Liver (tissue), 3 donors: ENCODE data around the gene CARD14.

Experiments
- FOXA2 ChIP-seq: IDR thresholded peaks from 2 replicates; pipeline ENCODE4 v1.6.1; 2016; ENCODE audit warnings: antibody characterized with exemption
- GABPA ChIP-seq, 2 donors: IDR thresholded peaks in 1 of 2; conservative IDR thresholded peaks in 1 of 2; 2 replicates each; pipeline ENCODE4 v1.6.1; 2016; ENCODE audit warnings: antibody characterized with exemption in 2 of 2, mild to moderate bottlenecking in 1 of 2, moderate library complexity in 1 of 2
- HNF4A ChIP-seq, 2 donors: conservative IDR thresholded peaks; 2 replicates each; pipeline ENCODE4 v1.6.1; 2016; ENCODE audit warnings: antibody characterized with exemption in 2 of 2, mild to moderate bottlenecking in 2 of 2
- JUND ChIP-seq, 2 donors: IDR thresholded peaks; 2 replicates each; pipeline ENCODE4 v1.6.1; 2016; ENCODE audit warnings: antibody characterized with exemption in 2 of 2
- RAD21 ChIP-seq, 2 donors: IDR thresholded peaks; 2 replicates each; pipeline ENCODE4 v1.6.1; 2016; ENCODE audit warnings: antibody characterized with exemption in 2 of 2, mild to moderate bottlenecking in 2 of 2
- RXRA ChIP-seq, 2 donors: IDR thresholded peaks; 2 replicates each; pipeline ENCODE4 v1.6.1; 2017 to 2018; ENCODE audit warnings: antibody characterized with exemption in 2 of 2, mild to moderate bottlenecking in 1 of 2
- SP1 ChIP-seq: IDR thresholded peaks from 2 replicates; pipeline ENCODE4 v1.6.1; 2018; ENCODE audit warnings: antibody characterized with exemption, mild to moderate bottlenecking
- TAF1 ChIP-seq: conservative IDR thresholded peaks from 2 replicates; pipeline ENCODE4 v1.6.1; 2016; ENCODE audit warnings: antibody characterized with exemption, mild to moderate bottlenecking
- YY1 ChIP-seq: IDR thresholded peaks from 2 replicates; pipeline ENCODE4 v1.6.1; 2016; ENCODE audit warnings: antibody characterized with exemption, mild to moderate bottlenecking
- TF ChIP-seq, protein P1 (sequence below): fragments of 150-350 bp; IDR thresholded peaks from 2 replicates; pipeline ENCODE4 v1.5.1; 2017; ENCODE audit warnings: improper control_type of control experiment, low read depth, low read length; ENCODE audit not compliant: missing input control
- TF ChIP-seq, protein P2 (sequence below): IDR thresholded peaks from 2 replicates; pipeline ENCODE4 v1.6.1; 2016; ENCODE audit warnings: antibody characterized with exemption, mild to moderate bottlenecking
- TF ChIP-seq, protein P3 (sequence below): IDR thresholded peaks from 2 replicates; pipeline ENCODE4 v1.6.1; 2016; ENCODE audit warnings: antibody characterized with exemption
- TF ChIP-seq, protein P4 (sequence below): IDR thresholded peaks from 2 replicates; pipeline ENCODE4 v1.6.1; 2016; ENCODE audit warnings: antibody characterized with exemption
- donor health status: healthy.
- donor health status: healthy.

DNA sequence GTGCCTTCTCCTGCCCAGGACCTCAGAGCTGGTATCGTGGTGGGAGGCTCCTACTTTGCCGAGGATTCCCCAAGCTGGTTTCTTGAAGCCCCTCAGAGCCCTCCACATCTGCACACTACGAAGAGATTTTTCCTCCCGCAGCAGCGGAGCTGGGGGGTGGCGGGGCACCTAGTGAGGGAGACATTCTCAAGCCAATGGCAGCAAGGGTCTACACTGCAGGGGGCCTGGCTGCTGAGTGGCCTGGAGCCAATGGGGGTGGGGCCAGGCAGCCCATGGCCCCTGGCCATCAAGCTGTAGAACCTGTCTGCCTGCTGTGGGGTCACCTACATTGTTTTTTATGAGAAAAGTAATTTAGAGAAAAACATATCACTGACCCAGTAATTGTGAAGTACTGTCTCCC lies 55.4 kb downstream of the CARD14 start:
- TF ChIP-seq FOXA2 = no peak
- TF ChIP-seq, protein P1, sequence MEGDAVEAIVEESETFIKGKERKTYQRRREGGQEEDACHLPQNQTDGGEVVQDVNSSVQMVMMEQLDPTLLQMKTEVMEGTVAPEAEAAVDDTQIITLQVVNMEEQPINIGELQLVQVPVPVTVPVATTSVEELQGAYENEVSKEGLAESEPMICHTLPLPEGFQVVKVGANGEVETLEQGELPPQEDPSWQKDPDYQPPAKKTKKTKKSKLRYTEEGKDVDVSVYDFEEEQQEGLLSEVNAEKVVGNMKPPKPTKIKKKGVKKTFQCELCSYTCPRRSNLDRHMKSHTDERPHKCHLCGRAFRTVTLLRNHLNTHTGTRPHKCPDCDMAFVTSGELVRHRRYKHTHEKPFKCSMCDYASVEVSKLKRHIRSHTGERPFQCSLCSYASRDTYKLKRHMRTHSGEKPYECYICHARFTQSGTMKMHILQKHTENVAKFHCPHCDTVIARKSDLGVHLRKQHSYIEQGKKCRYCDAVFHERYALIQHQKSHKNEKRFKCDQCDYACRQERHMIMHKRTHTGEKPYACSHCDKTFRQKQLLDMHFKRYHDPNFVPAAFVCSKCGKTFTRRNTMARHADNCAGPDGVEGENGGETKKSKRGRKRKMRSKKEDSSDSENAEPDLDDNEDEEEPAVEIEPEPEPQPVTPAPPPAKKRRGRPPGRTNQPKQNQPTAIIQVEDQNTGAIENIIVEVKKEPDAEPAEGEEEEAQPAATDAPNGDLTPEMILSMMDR = no peak
- TF ChIP-seq, protein P2, sequence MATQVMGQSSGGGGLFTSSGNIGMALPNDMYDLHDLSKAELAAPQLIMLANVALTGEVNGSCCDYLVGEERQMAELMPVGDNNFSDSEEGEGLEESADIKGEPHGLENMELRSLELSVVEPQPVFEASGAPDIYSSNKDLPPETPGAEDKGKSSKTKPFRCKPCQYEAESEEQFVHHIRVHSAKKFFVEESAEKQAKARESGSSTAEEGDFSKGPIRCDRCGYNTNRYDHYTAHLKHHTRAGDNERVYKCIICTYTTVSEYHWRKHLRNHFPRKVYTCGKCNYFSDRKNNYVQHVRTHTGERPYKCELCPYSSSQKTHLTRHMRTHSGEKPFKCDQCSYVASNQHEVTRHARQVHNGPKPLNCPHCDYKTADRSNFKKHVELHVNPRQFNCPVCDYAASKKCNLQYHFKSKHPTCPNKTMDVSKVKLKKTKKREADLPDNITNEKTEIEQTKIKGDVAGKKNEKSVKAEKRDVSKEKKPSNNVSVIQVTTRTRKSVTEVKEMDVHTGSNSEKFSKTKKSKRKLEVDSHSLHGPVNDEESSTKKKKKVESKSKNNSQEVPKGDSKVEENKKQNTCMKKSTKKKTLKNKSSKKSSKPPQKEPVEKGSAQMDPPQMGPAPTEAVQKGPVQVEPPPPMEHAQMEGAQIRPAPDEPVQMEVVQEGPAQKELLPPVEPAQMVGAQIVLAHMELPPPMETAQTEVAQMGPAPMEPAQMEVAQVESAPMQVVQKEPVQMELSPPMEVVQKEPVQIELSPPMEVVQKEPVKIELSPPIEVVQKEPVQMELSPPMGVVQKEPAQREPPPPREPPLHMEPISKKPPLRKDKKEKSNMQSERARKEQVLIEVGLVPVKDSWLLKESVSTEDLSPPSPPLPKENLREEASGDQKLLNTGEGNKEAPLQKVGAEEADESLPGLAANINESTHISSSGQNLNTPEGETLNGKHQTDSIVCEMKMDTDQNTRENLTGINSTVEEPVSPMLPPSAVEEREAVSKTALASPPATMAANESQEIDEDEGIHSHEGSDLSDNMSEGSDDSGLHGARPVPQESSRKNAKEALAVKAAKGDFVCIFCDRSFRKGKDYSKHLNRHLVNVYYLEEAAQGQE = no peak
- TF ChIP-seq, protein P3, sequence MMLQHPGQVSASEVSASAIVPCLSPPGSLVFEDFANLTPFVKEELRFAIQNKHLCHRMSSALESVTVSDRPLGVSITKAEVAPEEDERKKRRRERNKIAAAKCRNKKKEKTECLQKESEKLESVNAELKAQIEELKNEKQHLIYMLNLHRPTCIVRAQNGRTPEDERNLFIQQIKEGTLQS = no peak
- no peak for TF ChIP-seq GABPA (IDR thresholded peaks at IDR 0.05 in 1 of 2, conservative IDR thresholded peaks at IDR 0.05 in 1 of 2)
- TF ChIP-seq JUND (IDR thresholded peaks at IDR 0.05) = no peak
- TF ChIP-seq YY1 = no peak
- TF ChIP-seq SP1 = no peak
- TF ChIP-seq RAD21 (IDR thresholded peaks at IDR 0.05) = no peak
- no peak for TF ChIP-seq HNF4A (conservative IDR thresholded peaks at IDR 0.05)
- TF ChIP-seq RXRA (IDR thresholded peaks at IDR 0.05) = no peak
- TF ChIP-seq, protein P4, sequence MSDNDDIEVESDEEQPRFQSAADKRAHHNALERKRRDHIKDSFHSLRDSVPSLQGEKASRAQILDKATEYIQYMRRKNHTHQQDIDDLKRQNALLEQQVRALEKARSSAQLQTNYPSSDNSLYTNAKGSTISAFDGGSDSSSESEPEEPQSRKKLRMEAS = no peak
- TF ChIP-seq TAF1 = no peak
